ENCODE data around the gene CCT8L2.
"Not testable (repeated sequence)": the region's sequence is repeated elsewhere in the genome, so short reads cannot be mapped to it uniquely, and the experiment has no call there.

CCT8L2 gene

GRCh38 chr22:16557511-16557910 lies 35.1 kb downstream of the CCT8L2 start:
- DNase-seq: not testable (repeated sequence)

- not testable (repeated sequence) for DNase-seq
Measured at GRCh38 chr22:16555077-16555994, 37.3 kb downstream of the CCT8L2 start.

GRCh38 chr22:16543310-16543709 lies 49.3 kb downstream of the CCT8L2 start:
- DNase-seq: not testable (repeated sequence)

Measured in SW 1271 (cell line).